GM19463 (cell line): ENCODE results near the gene TRIM7.
"Not testable (repeated sequence)": the region's sequence is repeated elsewhere in the genome, so short reads cannot be mapped to it uniquely, and the experiment has no call there.

Source experiments
- ATAC-seq: cut with Tn5 transposase; IDR thresholded peaks from one replicate; pipeline ENCODE4 v1.9.1; 2021; ENCODE audit warnings: mild to moderate bottlenecking, moderate library complexity; ENCODE audit not compliant: unreplicated experiment

TRIM7 gene

GRCh38 chr5:181173420-181174342 is 31.3 kb downstream of the TRIM7 start:
- ATAC-seq, result peak; percentile 54

DNA sequence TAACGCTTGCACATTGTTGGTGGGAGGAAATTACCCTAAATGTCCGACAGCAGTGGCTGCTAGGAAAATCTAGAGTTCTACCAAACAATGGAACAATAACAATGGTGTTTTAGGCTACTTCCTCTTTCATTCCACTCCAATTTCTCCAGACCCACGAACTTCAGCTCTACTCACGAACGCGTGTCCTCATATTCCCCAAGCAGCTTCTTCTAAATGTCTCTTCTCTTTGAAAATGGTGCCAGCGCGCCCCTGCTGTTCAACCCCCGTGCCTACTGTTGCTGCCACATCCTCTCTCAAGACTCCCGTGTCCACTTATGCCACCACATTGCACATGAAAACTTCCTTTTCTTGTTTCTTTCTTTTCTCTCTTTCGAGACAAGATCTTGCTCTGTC is 32.0 kb downstream of the TRIM7 start:
- peak; percentile 27 for ATAC-seq

GRCh38 chr5:181171782-181172181 is 33.2 kb downstream of the TRIM7 start:
- ATAC-seq, result no peak

DNA sequence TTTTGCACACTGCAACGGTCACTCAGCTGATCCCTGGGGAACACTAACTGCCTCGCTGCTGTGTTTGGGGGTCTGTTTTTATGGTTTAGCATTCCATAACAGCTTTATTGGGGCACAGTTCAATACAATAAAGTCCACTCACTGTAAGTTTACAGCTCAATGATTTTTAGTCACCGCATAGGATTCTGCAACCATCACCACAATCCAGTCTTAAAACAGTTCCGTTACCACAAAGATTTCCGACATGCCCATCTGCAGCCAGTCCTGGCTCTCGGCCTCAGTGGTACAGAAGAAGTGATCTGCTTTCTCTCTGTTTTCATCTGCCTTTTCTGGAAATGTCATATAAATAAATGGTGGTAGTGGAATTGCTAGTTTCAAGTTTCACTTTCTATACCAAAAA is 34.0 kb downstream of the TRIM7 start:
- ATAC-seq, result no peak

DNA sequence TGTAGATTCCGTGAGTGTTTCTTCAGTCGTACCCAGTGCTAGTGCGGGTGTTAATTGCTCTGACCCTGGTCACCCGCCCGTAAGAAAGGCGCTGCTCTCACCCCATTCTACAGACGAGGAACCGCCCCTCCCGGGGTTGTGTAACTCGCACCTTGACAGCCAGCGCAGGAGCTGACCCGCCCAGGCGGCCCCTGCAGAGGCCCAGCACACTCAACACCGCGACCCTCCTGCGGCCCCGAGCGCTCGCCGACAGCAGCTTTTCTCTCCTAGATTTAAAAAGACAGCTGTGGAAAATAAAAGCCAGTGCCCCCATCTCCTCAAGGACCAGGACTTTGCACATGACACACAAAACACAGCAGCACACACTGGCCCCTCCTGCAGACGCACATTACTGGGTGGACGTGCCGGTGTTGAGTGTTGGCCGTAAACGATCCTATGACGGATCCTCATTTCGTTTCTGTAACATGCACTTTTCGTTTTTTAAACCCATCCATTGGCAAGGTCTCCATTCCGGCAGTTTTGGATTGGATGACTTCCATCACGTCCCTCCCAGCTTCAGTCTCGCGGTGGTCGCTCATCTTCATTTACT is 34.7 kb downstream of the TRIM7 start:
- ATAC-seq, result no peak

- ATAC-seq, result not testable (repeated sequence)
These were observed 35.3 kb downstream of the TRIM7 start for GRCh38 chr5:181169459-181170236.

GRCh38 chr5:181168595-181169118 is 36.3 kb downstream of the TRIM7 start:
- no peak for ATAC-seq

DNA sequence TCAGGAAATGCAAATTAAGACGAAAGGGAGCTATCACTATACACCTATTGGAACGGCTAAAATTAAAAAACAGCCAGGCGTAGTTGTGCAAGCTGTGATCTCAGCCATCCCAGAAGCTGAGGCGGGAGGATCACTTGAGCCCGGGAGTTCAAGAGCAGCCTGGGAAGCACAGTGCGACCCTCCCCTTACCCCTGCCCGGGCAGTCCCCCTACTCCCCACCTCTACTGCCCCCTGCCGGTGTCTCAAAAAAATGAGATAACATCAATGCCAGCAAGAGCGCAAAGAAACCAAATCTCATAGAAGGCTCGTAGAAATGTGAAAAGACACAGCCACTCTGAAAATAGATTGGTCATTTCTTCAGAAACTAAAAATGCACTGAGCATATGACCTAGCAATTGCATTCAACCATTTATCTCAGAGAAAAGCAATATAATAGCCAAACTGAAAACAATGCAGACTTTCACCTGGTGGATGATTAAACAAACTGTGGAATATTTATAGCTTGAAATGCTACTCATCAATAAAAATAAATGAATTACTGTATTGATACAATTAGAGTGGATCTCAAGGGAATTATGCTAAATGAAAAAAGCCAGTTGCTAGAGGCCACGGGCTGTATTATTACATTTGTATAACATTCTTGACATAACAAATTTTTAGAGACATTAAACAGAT is 37.0 kb downstream of the TRIM7 start:
- no peak for ATAC-seq

DNA sequence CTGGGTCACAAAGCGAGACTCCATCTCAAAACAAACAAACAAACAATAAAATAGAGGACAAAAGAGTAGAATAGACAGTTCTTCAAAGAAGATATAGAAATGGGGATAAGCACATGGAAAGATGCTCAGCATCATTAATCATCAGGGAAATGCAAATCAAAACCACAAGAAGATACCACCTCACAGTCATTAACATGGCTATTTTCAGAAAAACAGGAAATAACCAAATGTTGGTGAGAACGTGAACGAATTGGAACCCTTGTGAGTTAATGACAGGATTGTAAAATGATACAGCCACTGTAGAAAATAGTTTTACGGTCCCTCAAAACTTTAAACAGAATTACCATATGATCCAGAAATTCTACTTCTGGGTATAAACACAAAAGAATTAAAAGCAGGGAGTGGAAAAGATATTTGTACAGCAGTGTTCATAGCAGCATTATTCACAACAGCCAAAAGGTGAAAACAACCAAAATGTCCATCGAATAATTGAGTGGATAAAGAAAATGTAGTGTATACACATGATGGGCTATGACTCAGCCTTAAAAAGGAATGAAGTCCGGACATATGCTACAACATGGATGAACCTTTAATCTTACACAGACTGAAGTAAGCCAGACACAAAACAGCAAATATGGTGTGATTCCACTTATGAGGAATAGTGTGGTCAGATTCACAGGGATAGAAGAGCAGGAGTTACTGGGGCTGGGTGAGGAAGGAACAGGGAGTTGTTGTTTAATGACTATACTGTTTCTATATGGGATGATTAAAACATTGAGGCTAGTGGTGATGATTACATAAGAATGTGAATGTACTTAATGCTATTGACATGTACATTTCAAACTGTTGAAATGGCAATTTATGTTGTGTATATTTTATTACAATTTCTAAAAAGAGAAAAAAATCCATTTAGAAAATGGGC is 37.9 kb downstream of the TRIM7 start:
- no peak for ATAC-seq

DNA sequence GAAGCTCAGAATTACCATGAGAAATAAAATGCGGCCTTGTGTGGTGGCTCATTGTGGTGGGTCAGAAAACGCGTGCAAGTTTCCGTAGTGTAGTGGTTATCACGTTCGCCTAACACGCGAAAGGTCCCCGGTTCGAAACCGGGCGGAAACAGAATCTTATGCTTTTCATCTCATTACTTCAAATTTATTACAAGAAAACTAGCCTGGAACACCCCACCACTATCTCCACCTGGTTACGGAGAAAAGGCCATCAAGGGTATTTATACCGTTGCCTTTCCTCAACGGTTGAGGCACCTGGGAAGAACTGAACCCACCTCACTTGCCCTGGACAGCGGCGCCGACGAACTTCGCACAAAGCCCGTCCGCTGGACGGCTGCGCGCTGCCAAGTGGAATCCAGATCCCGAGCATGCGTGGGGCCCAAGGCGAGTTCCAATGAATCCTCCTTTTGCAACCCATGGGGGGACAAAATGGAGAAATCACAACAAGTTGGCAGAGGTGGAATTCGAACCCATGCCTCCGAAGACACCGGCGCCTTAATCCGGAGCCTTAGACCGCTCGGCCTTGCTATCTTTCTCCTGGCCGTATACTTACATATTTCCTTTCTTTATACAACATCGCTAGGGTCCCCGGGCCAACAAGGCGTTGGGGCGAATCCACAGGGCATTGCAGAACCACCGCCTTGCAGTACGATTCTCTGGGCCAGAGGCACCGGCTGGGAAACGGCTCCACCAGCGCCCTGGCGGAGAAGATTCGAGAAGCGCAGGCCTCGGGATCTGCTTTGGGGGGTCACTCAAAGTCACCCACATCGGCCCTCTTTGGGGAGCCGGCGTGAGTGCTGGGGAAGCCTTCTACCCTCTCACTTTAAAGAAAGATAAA is 40.7 kb downstream of the TRIM7 start:
- no peak for ATAC-seq

- no peak for ATAC-seq
These were observed 41.4 kb downstream of the TRIM7 start for GRCh38 chr5:181163487-181164075.

GRCh38 chr5:181161534-181162175 is 43.3 kb downstream of the TRIM7 start:
- no peak for ATAC-seq

GRCh38 chr5:181160755-181161533 is 44.1 kb downstream of the TRIM7 start:
- ATAC-seq, result not testable (repeated sequence)

DNA sequence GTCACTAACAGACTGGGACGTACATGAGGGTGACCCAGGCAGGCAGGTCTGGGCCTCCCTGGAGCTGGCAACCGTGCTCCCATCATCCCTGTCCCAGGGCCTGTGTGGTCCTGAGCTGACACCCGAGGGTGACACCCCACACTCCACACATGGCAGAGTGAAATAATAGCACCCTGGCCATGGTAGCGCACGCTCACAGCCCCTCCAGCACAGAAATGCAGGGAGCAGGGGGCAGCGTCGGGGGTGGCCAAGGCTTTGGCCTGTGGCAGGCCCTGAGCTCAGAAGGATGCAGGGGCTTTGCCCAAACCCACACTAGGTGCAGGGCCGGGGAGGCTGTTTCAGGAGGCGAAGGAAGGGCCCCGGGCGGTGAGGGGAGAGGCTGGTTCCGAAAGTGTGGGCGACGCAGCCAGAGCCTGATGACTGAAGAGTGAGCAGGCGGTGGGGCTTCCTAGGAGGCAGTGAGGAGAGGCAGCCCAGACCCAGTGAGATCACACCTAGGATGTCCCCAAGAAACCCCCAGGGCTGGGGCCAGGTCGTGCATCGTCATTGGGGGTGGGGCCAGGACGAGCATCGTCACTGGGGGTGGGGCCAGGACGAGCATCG is 44.7 kb downstream of the TRIM7 start:
- ATAC-seq, result peak; percentile 32

DNA sequence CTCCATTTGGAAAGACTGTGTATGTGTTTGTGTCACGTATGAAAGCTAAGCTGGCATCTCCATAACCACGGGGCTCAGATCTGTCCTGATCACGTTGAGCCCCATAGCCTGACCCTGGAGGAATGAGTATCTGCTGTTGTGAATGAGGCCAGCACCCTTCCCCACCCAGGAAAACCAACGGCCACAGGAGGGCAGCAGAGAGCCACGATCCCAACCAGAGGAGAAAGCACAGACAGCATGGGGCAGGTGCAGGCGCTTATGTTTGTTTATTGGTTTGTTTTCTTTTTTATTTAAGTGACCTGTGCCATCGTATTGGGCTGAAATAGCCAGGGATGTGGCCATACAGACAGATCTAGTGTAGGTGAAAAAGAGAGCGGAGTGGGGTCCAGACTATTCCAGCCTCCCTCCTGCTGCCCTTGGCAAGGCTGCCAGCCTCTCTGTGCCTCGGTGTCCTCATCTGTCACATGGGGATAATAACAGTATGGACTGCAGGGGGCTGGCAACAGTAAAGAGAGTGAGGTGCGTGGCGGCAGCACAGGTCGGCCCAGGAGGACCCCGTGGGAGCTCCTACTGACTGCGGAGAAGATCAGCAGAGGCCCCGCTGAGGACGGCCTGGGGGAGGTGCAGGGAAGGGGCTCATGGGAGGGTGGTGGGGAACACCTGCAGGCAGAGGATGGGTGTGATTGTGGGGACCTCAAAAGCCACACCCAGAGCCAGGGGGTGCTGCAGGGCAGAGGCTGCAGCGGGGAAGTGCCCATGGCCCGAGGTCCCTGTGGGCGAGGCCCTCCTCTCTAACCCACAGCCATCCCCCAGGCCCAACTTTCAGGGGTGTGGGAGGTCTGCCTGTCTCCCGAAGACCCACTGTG is 45.5 kb downstream of the TRIM7 start:
- peak; percentile 88 for ATAC-seq

- no peak for ATAC-seq
These were observed 46.1 kb downstream of the TRIM7 start for GRCh38 chr5:181158869-181159268.
